Caco-2 (cell line): ENCODE results near the gene ARHGAP42. TPM values are rescaled to one million over a fixed set of nuclear protein-coding genes. Genes with fewer than 3 reads are reported as not detected.

Source experiments
- BruUV-seq: library from RNA; stranded (reverse); fragments of 400-500 nt; replicated peaks from 2 replicates; lab custom pipeline; 2021; lab: Mats Ljungman, UMichigan
- CTCF ChIA-PET: fragments of 300-600 bp; sonication (Branson Sonifier 250); formaldehyde crosslinking; loops from one replicate; lab custom pipeline; 2022; ENCODE audit warnings: antibody characterized with exemption; lab: Charles Lee
- POLR2A ChIA-PET: fragments of 300-600 bp; sonication (Branson Sonifier 250); formaldehyde crosslinking; loops from one replicate; lab custom pipeline; 2022; ENCODE audit warnings: antibody characterized with exemption; lab: Charles Lee
- DNase-seq, 2 experiments: peaks; one replicate each; pipeline versions ENCODE4 v3.0.0 to v3.0.0-alpha.2; 2020 to 2022
- H3K27me3 ChIP-seq: replicated peaks from 2 replicates; pipeline ENCODE4 v1.6.0; 2011; ENCODE audit warnings: low read length; ENCODE audit not compliant: control insufficient read depth, insufficient read depth
- H3K36me3 ChIP-seq: 2 replicates; pipeline ENCODE4 v1.5.1; 2011; ENCODE audit warnings: low read length; ENCODE audit not compliant: control insufficient read depth, insufficient read depth
- H3K4me1 ChIP-seq: fragments of 250-450 bp; sonication (Bioruptor Pico); 2 replicates; pipeline ENCODE4 v1.5.1; 2020; ENCODE audit warnings: mild to moderate bottlenecking
- H3K4me3 ChIP-seq: 2 replicates; pipeline ENCODE4 v1.5.1; 2011; ENCODE audit warnings: low read depth, mild to moderate bottlenecking, control low read depth, low read length
- H3K9me3 ChIP-seq: fragments of 250-450 bp; sonication (Bioruptor Pico); 2 replicates; pipeline ENCODE4 v1.5.1; 2020; ENCODE audit warnings: mild to moderate bottlenecking, moderate library complexity
- H3K27ac Mint-ChIP-seq: one replicate; pipeline ENCODE4 v1.8.0; 2022; ENCODE audit warnings: mixed read lengths; ENCODE audit not compliant: unreplicated experiment
- H3K27me3 Mint-ChIP-seq: one replicate; pipeline ENCODE4 v1.8.0; 2022; ENCODE audit warnings: mixed read lengths; ENCODE audit not compliant: insufficient read depth, unreplicated experiment
- H3K36me3 Mint-ChIP-seq: one replicate; pipeline ENCODE4 v1.8.0; 2022; ENCODE audit warnings: mild to moderate bottlenecking, mixed read lengths; ENCODE audit not compliant: insufficient read depth, unreplicated experiment
- H3K4me1 Mint-ChIP-seq: one replicate; pipeline ENCODE4 v1.8.0; 2022; ENCODE audit warnings: low read depth, mixed read lengths; ENCODE audit not compliant: unreplicated experiment
- H3K4me3 Mint-ChIP-seq: one replicate; pipeline ENCODE4 v1.8.0; 2022; ENCODE audit warnings: mild to moderate bottlenecking, moderate library complexity, mixed read lengths; ENCODE audit not compliant: unreplicated experiment
- H3K9me3 Mint-ChIP-seq: one replicate; pipeline ENCODE4 v1.8.0; 2022; ENCODE audit warnings: mixed read lengths; ENCODE audit not compliant: unreplicated experiment
- CTCF ChIP-seq, 2 experiments: fragments of 200-600 bp in 1 of 2; IDR thresholded peaks; 1 replicate in 1 of 2; 2 replicates in 1 of 2; pipeline versions ENCODE4 v1.5.1 to v1.8.0; 2011 to 2022; ENCODE audit warnings: antibody characterized with exemption in 1 of 2, control low read depth in 1 of 2, inconsistent platforms in 1 of 2, low read depth in 1 of 2, low read length in 1 of 2, mild to moderate bottlenecking in 1 of 2, moderate library complexity in 1 of 2; ENCODE audit not compliant: insufficient read depth in 1 of 2, severe bottlenecking in 1 of 2, unreplicated experiment in 1 of 2
- intact Hi-C: fragments of 100-400 bp; cut with micrococcal nuclease; formaldehyde crosslinking; loops from one replicate; pipeline ENCODE4 v1.10.0; 2022; ENCODE audit not compliant: unreplicated experiment
- total RNA-seq: library from RNA; stranded (reverse); gene quantifications from 2 replicates; pipeline ENCODE4 v1.2.3, GENCODE V29; 2022

ARHGAP42 gene
- total RNA-seq, 1 experiment from 2014 or later = 8.4 TPM

GRCh38 chr11:100711984-100712383, 24.9 kb downstream of the ARHGAP42 start:
- ChIA-PET POLR2A (no interaction called here), CTCF (no interaction called here)
- Histone ChIP-seq H3K27me3 (no peaks in the 10 kb centered on the region), H3K4me1 (no peaks in the 10 kb centered on the region), H3K36me3 (no peaks in the 10 kb centered on the region), H3K4me3 (no peak overlapping the region), H3K9me3 (no peaks in the 10 kb centered on the region)
- no peaks in the 10 kb centered on the region for H3K36me3 Mint-ChIP-seq
- BruUV-seq = no TSS peak
- intact Hi-C loops = no loop called here
- no peak overlapping the region for H3K27ac Mint-ChIP-seq
- no peak for TF ChIP-seq CTCF (IDR thresholded peaks at IDR 0.05; ENCODE audit: insufficient read depth in 1 of 2, low read depth in 1 of 2, low read length in 1 of 2, severe bottlenecking in 1 of 2, unreplicated experiment in 1 of 2)
- H3K9me3 Mint-ChIP-seq = no peaks in the 10 kb centered on the region
- H3K4me1 Mint-ChIP-seq = peaks cover 7% of the 10 kb centered on the region
- no peaks in the 10 kb centered on the region for H3K27me3 Mint-ChIP-seq
- DNase-seq = no peak
- no peak overlapping the region for H3K4me3 Mint-ChIP-seq

- Histone ChIP-seq H3K4me3 (no peak overlapping the region), H3K36me3 (no peaks in the 10 kb centered on the region), H3K4me1 (no peaks in the 10 kb centered on the region), H3K9me3 (no peaks in the 10 kb centered on the region), H3K27me3 (no peaks in the 10 kb centered on the region)
- Mint-ChIP-seq H3K27ac (no peak overlapping the region), H3K4me1 (peaks cover 7% of the 10 kb centered on the region), H3K36me3 (no peaks in the 10 kb centered on the region), H3K9me3 (no peaks in the 10 kb centered on the region), H3K27me3 (no peaks in the 10 kb centered on the region), H3K4me3 (no peak overlapping the region)
- DNase-seq = no peak
- intact Hi-C loops = no loop called here
- POLR2A ChIA-PET = no interaction called here
- CTCF ChIA-PET = no interaction called here
- no peak for TF ChIP-seq CTCF (IDR thresholded peaks at IDR 0.05; ENCODE audit: insufficient read depth in 1 of 2, low read depth in 1 of 2, low read length in 1 of 2, severe bottlenecking in 1 of 2, unreplicated experiment in 1 of 2)
- no TSS peak for BruUV-seq
Observed at GRCh38 chr11:100712583-100712982, 25.5 kb downstream of the ARHGAP42 start.

DNA sequence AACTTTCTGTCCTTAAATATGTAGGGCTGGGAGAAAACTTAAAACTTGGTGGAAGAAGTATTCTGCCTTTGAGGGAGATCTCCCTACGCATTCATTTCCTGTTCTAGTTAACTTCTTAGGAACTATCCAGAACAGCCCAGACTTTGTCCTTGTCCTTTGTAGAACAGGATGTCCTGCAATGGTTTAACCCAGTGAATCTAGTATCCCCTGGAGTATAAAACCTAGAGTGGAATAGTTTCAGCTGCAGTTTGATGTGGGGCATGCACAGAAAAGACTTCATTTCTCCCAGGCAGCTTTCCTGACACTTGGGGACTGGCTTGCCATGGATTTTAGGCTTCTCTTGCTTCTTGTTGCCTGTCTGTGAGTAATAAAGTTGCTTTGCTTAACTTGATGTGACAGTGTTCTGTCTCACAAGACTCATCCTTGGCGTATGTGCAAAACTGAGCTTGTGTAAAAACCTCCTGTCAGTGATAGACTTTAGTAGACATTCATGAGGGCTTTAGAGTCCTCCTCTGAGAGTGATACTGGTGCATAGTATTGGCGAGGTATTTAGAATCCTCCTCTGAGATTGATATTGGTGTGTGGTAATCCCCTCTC, 28.2 kb downstream of the ARHGAP42 start:
- H3K27me3 ChIP-seq = no peaks in the 10 kb centered on the region
- ChIA-PET CTCF (no interaction called here), POLR2A (no interaction called here)
- TF ChIP-seq CTCF (IDR thresholded peaks at IDR 0.05; ENCODE audit: insufficient read depth in 1 of 2, low read depth in 1 of 2, low read length in 1 of 2, severe bottlenecking in 1 of 2, unreplicated experiment in 1 of 2) = no peak
- no peak overlapping the region for H3K4me3 ChIP-seq
- Mint-ChIP-seq H3K27me3 (no peaks in the 10 kb centered on the region), H3K4me1 (peaks cover 20% of the 10 kb centered on the region), H3K4me3 (no peak overlapping the region), H3K27ac (no peak overlapping the region), H3K36me3 (no peaks in the 10 kb centered on the region), H3K9me3 (no peaks in the 10 kb centered on the region)
- no peak for DNase-seq
- no TSS peak for BruUV-seq
- intact Hi-C loops = no loop called here
- 0 out of 2 replicates have a peak, but pooled peaks cover 4% of the 10 kb centered on the region for H3K4me1 ChIP-seq
- no peaks in the 10 kb centered on the region for H3K36me3 ChIP-seq
- H3K9me3 ChIP-seq = no peaks in the 10 kb centered on the region
